ENCODE results near the gene ABCB8.
A peak's percentile ranks its signal among the peaks of the same experiment; 100 is the strongest.
"Not testable (repeated sequence)": the region's sequence is repeated elsewhere in the genome, so short reads cannot be mapped to it uniquely, and the experiment has no call there.

Gene ABCB8

DNA sequence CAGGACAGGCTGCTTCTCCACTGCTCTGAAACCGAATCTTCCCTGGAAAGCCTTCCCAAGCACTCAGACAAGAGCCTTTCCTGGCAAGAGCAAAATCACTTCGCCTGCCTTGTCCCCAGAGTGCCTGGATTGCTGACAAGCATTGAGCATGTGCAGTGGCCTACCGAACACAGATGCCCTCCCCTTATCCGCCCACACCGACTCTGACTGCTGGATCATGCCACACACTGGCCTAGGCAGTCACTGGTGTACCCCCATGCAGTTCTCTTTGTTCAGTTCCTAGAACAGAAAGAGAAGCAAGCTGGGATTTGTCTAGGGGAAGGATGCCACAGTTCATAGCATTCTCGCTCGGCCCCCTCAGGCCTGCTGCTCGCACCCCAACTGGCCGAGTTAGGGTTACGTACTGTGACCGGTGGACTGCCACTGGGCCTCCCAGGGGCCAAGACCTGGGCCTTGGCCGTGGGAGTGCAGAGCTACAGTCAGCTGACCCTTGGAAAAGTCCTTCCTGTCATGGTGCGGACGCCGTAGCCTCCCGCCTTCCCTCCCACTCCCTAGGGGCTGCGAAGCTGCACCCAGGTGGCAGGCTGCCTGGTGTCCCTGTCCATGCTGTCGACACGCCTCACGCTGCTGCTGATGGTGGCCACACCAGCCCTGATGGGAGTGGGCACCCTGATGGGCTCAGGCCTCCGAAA, 6.9 kb downstream of the ABCB8 start:
- no peak for DNase-seq (ENCODE audit: low spot score)

DNA sequence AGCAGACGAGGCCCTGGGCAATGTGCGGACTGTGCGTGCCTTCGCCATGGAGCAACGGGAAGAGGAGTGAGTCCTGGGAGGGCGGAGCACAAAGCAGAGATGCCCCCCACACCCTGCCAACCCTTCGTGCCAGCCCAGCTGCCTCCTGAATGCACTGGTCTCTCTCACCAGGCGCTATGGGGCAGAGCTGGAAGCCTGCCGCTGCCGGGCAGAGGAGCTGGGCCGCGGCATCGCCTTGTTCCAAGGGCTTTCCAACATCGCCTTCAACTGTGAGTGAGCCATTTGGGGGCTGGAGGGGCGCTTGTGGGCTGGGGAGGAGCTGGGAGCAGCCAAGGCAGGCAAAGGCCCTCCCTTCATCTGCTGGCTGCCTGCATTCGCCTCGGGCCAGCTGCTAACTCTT, 7.7 kb downstream of the ABCB8 start:
- no peak for DNase-seq (ENCODE audit: low spot score)

DNA sequence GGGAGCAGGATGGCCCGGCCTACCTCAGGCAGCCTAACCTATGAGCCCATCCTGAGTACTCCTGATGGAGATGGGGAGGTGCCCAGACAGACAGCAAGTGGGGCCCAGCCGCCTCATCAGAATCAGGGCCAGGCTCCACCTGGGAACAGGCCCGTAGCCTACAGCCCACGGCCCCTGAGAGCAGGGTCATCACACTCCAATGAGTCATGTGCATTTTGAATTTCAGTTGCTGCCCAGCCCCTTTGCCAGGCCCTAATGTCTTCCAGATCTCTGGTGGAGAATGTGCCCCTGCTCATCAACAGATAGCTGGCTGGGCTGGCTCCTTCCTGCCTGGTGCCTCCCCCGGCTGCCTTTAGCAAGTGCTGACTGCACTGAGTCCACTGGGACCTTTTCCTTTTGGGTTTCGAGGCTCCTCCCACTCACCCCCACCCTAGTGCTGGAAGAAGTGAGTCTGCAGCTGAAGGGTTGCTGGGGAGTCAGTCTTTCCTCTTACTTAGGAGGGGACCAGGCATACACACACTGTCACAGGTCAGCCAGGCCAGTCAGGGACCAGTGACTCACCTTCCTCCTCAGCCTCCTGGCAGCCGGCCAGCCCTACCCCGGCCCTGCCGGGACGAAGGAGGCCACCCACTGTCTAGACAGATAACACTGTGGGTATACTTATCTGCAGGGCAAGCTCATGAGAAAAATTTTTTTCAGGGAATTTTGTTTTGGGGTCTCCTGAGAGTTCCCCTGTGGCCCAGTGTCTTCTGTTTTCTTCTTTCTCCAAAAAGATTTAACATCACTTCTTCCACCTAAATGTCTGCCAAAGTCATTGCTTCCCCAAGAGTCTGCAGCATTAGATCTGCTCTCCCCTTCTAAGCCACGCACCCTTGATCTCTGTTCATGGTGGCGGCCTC, 10.9 kb downstream of the ABCB8 start:
- DNase-seq (ENCODE audit: low spot score), result peak; percentile 34

DNA sequence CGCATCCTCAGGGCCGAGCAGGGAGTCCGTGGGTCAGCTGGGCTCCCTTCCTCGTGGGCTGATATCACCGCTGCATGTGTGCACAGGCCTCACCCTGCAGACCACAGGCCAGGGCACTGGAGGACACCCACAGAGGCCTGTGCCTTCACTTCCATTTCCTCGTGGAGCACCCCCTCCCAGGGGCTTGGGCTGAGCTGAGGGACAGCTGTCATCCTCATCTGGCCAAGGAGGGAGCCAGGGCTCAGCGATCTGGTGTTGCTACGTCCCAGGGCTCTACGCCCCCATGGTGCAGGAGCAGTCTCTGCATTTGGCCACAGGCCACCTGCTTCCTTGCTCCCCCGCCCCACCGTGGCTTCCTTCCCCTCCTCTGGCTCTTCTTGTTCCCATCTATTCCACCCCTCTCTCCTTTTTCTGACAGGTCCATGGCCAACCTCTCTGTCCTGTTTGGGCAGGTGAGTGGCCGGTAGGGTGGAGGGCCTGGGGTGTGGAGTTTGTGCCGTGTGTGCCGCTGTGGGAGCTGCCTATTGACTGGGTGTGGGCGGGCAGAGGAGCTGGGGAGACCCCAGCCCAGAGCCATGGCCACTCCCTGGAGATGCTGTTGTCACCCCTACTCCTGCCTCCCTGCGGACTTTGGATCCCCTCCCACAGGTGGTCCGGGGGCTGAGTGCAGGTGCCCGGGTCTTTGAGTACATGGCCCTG, 11.7 kb downstream of the ABCB8 start:
- no peak for DNase-seq (ENCODE audit: low spot score)

DNA sequence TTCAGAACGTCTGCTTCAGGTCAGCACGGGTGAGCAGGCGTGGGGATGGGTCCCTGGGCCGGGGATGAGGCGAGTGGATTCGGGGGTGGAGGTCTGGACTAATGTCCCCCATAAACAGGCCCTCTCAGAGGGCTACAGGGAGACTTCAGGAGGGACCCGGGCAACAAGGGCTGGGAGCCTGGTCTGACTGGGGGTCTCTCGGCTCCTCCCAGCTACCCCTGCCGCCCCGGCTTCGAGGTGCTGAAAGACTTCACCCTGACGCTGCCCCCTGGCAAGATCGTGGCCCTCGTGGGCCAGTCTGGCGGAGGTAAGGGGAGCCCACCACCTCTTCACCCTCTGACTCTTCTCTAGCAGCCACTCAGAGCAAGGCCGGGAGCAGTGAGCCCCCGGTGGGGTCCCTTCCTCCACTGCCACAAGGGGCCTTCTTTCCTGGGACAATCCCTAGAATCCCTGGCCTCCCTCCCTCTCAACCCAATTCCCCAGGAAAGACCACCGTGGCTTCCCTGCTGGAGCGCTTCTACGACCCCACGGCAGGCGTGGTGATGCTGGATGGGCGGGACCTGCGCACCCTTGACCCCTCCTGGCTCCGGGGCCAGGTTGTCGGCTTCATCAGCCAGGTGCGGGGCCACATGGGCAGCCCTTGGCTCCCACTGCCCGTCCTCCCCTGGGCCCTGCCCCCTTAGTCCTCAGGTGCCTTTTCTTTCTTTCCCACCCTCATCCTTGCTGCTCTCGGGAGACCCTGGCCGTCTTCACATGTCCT, 12.5 kb downstream of the ABCB8 start:
- DNase-seq (ENCODE audit: low spot score), result no peak

DNA sequence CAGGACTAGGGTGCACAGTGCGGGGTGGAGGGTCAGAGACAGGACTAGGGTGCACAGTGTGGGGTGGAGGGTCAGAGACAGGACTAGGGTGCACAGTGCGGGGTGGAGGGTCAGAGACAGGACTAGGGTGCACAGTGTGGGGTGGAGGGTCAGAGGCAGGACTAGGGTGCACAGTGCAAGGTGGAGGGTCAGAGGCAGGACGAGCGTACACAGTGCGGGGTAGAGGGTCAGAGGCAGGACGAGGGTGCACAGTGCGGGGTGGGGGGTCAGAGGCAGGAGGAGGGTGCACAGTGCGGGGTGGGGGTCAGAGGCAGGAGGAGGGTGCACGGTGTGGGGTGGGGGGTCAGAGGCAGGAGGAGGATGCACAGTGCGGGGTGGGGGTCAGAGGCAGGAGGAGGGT, 15.2 kb downstream of the ABCB8 start:
- not testable (repeated sequence) for DNase-seq (ENCODE audit: low spot score)

DNA sequence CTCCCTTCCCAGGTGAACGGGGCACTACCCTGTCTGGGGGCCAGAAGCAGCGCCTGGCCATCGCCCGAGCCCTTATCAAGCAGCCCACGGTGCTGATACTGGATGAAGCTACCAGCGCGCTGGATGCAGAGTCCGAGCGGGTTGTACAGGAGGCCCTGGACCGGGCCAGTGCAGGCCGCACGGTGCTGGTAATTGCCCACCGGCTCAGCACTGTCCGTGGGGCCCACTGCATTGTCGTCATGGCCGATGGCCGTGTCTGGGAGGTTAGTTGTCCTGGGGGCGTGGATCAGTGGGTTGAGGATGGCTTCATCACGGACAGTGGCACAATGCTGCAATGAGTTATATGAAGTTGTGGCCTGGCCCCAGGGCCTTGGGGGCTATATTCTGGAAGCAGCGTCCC, 15.7 kb downstream of the ABCB8 start:
- no peak for DNase-seq (ENCODE audit: low spot score)

DNA sequence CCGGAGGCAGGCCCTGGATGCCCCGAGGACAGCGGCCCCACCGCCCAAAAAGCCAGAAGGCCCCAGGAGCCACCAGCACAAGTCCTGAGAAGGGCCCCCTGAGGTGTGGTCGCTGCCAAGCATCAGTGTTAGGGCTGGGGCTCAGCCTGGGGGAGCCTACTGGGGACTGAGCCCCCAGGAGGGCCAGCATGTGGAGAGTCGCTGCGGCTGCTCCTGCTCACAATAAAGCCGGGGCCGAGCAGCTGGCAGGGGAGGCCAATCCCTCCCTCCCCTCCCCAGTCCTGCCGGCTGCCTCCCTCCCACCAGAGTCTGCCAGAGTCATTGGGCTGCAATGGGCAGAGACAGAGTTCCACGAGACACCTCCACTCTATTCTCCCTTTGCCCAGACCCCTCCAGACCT, 17.0 kb downstream of the ABCB8 start:
- no peak for DNase-seq (ENCODE audit: low spot score)

DNA sequence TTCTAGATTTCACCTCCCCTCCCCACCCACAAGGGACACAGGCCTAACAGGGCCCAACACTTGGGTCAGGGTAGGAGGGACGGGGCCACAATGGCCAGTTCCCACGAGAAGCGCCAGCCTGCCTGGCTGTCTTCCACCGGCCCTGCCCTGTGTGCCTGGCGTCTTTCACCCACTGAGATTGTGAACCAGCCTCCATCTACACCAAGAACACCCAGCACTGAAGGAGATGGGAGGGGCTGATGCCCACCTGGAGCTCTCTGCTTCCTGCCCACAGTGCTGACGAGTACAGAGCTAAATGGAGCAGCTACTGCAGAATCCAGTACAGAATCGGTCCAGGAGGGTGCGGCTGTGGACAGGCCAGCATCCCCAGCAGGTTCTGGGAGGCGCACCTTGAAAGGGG, 17.7 kb downstream of the ABCB8 start:
- DNase-seq (ENCODE audit: low spot score), result no peak

DNA sequence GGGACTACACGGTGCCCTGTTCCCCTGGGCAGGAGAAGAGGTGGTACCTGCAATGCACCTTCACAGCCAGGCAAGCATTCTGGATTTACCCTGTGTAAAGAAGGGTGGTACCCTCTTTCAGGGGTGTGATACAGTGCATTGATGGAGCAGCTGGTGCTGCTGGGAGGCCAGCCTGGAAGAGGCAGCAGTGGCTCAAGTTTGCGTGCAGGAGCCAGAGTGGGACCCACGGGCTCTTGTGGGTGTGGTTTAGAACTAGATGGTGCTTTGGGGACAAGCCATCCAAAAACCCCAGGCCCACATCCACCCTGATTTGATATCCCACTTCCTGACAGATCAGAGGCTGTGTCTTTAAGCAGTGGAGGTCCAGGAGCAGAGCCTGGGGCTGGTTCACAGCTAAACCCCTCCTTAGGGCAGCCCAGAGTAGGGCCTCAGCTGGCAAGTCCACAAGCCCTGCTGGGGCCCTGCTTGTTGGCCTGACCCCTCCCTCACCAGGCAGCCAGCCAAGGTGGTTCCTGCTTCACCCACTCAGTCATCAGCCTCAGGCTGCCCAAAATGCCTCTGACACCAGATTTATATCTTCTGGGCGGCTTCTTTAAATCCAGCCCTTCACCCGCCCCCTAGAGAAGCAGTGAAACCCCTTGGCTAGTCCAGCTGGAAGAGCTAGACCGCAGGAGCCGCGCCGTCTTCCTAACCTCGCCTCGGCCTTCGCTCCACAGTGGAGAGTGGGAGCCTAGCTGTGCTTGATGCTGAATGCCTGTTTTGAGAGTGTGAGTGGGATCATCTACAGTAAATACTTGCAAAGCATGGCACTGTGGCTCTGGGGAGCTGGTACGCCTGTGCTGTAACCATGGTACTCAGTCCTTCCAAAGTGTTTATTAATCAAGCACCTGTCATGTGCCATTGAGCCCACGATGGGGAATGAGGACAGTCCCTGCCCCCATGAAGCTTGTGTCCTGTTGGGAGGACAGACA, 18.6 kb downstream of the ABCB8 start:
- DNase-seq (ENCODE audit: low spot score), result no peak

DNA sequence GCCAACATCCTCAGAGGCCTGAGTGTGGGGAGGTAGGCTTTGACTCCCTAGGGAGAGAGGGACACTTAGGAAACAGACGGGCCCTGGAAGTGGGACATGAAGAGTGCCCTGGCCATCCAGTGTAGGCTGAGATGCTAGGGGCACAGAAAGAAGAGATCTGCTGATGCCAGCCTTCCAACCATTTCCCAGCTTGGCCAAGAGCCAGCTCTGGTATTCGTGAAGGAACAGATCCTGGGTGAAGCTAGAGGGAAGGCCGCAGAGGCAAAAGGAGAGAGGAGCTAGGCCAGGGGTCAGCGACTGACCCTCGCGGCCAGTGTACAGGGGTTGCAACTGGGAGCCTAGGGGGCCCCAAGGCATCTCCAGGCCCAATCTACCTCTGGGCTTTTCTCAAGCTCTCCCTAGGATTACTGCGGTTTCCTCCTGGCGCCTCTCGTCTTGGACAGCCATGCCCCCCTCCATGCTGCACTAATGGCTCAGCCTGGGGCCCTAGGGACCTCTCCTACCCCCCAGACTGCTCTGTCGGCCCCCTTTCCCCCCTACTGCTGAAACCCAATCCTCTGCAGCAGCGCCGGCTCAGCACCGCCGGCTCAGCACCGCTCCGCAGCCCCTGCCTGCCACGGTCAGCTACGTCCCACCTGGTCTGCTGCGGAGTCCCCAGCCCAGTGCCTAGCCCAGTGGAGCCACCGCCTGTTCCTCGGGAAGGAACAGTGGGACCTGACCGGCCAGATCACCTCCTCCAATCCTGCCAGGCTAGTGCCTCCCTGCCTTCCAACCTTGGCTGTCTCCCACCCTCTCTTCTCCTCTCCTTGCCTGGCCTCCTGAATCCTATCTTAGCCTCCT, 19.9 kb downstream of the ABCB8 start, which contains the start of gene ASIC3:
Gene ASIC3, plus strand, starts transcription at position 556 of the 840 bp plus-strand sequence. CDS start 355 bp downstream, outside the sequence.
- DNase-seq (ENCODE audit: low spot score), result no peak

DNA sequence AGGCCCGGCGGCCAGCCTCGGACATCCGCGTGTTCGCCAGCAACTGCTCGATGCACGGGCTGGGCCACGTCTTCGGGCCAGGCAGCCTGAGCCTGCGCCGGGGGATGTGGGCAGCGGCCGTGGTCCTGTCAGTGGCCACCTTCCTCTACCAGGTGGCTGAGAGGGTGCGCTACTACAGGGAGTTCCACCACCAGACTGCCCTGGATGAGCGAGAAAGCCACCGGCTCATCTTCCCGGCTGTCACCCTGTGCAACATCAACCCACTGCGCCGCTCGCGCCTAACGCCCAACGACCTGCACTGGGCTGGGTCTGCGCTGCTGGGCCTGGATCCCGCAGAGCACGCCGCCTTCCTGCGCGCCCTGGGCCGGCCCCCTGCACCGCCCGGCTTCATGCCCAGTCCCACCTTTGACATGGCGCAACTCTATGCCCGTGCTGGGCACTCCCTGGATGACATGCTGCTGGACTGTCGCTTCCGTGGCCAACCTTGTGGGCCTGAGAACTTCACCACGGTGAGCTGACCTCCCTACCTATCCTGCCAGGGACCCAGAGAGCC, 20.7 kb downstream of the ABCB8 start:
- DNase-seq (ENCODE audit: low spot score), result no peak

DNA sequence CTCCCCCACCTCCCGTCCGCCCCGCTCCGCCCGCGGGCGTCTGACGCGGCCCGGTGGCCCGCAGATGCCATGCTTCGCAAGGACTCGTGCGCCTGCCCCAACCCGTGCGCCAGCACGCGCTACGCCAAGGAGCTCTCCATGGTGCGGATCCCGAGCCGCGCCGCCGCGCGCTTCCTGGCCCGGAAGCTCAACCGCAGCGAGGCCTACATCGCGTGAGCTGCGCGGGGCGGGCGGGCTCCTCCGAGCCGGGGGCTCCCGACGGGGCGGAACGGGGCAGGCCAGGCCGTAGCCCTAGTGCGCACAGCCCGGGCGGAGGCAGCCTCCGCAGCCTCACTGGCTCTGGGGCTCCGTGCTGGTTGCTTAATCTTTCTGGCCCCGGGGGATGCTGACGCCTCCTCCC, 22.9 kb downstream of the ABCB8 start:
- peak; percentile 32 for DNase-seq (ENCODE audit: low spot score)

DNA sequence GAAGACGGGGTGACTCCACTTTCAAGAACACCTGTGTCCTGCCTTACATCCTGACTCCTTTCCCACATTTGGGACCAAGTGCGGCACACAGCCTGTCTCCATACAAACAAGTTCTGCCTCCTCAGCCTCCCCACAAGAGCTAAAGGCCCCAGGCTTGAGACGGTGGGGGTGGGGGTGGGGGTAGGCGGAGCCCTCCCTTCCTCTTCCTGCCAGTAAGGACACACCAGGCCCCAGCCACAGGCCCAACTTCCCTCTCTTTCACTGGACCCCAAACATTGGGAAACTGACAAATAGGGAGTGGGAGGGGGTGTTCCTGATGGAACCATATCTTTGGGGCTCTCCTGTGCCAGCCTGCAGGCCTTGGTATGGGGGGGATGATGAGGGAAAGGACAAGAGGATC, 24.8 kb downstream of the ABCB8 start:
- DNase-seq (ENCODE audit: low spot score), result no peak

DNA sequence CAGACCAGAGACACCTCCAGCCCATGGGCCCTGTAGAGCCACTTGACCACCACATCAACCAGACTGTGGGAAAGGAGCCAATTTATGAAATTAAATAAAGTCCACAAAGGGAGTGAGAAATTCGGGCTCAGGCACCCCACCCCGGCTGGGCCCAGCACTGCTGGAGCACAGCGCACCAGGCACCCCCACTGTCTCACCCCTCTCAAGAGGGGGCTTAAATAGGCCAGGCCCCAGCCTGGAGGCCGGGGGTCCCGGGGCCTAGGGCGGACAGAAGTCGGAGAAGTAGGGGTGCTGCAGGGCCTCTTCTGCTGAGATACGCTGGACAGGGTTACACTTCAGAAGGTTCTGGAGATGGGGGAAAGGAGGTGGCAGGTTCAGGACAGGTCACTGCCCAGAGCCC, 25.5 kb downstream of the ABCB8 start:
- no peak for DNase-seq (ENCODE audit: low spot score)

DNA sequence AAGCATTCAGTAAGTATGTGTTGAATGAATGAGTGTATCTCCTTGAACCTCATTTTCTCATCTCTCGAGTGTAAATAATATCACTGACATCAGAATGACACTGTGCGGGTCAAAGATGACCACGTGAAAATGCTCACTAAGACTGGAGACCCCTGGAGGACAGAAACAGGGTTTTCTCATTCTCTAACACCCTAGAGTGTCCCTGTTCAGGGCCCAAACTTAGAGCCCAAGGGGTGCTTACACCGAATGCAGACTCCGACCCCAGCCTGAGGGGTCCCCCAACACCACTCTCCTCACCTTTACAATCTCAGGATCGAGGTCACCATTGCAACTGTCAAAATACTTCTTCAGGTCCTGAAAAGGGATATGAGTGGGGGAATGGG, 28.0 kb downstream of the ABCB8 start:
- no peak for DNase-seq (ENCODE audit: low spot score)

DNA sequence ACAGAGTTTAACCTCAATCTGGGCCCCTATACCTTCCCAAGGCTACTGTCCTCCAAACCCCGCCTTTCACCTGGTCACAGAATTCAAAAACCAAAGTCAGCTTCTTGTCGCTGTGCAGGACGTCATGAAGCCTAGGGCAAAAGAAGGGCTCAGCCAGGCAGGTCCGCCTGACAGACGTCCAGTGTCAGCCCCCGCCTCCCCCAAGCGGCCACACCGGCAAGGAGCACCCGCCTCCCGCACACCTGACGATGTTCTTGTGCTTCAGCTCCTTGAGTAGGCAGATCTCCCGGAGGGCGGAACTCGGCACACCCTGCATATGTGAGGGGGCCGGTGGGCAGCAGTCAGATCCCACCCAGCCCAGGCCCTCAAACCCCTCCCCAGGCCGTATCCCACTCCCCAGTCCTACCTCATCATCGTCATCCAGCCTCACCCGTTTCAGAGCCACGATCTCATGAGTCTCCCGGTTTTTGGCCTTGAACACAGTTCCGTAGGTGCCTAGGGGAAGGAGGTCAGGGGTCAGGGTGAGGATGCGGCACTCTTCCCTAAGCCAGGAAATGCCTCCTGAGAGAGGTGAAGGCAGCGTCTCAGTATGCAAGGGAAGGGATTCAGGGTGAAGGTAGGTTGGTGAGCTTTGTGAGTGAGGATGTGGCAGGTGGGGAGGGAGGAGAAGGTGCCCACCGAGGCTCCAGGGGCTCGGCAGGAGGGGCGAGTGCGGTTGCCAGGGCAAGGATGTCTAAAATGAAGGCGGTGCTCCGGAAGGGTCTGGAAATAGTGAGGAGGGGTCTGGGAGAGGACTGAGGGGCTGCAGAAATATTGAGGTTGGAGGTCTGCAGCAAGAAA, 28.6 kb downstream of the ABCB8 start:
- DNase-seq (ENCODE audit: low spot score), result no peak

DNA sequence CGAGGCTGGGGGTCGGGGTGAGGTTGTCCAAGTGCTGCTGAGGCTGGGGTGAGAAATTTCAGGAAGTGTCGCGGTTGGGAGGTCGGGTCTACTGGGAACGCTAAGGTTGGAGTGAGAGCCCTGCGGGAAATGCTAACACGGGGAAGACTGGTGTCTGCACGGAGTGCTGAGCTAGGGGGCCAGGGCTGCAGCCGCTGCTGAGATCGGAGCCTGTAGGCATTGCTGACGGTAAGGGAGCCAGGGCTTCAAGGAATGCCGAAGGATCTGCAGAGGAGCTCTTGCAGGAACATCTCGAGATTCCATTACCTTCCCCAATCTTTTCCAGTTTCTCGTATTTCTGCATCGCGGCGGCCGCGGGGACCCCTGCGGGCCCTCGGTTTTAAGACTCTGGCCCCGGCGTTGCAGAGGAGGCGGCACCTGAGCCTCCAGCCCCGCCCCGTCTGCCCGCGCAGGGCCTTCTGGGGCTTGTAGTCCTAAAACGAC, 29.3 kb downstream of the ABCB8 start, which contains the start of gene CDK5:
Gene CDK5, minus strand, starts transcription at position 392 of the 483 bp plus-strand sequence. Its CDS starts 49 bp downstream, at position 343.
- no peak for DNase-seq (ENCODE audit: low spot score)
